ENCODE results near the gene IGF1R.

DNA sequence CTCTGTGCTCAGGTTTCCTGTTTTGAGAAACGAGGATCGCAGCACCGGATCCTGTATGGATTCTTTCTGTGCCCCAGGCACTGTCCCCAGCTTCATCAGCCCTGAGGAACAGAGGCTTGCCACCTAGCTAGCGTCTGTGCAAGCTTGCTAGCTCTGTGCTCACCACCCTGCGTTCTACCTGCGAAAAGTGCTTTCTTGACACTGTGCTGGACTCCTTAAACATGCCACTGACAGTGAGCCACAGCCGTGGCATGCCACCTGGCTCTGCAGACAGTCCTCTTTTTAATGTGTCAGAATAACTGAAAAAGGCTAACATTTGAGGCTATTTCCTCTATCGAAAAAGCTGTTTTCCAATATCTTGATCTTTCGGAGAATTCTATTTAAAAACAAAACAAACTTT is 357.8 kb downstream of the IGF1R start:
- TF ChIP-seq, protein P1, sequence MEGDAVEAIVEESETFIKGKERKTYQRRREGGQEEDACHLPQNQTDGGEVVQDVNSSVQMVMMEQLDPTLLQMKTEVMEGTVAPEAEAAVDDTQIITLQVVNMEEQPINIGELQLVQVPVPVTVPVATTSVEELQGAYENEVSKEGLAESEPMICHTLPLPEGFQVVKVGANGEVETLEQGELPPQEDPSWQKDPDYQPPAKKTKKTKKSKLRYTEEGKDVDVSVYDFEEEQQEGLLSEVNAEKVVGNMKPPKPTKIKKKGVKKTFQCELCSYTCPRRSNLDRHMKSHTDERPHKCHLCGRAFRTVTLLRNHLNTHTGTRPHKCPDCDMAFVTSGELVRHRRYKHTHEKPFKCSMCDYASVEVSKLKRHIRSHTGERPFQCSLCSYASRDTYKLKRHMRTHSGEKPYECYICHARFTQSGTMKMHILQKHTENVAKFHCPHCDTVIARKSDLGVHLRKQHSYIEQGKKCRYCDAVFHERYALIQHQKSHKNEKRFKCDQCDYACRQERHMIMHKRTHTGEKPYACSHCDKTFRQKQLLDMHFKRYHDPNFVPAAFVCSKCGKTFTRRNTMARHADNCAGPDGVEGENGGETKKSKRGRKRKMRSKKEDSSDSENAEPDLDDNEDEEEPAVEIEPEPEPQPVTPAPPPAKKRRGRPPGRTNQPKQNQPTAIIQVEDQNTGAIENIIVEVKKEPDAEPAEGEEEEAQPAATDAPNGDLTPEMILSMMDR (IDR thresholded peaks at IDR 0.05; ENCODE audit: low read depth, low read length) = no peak
- no peak for TF ChIP-seq EZH2phosphoT487 (IDR thresholded peaks at IDR 0.05; ENCODE audit: low read depth)
